HepG2 (cell line): ENCODE results near the gene NKAIN4. TPM values are rescaled to one million over a fixed set of nuclear protein-coding genes. Genes with fewer than 3 reads are reported as not detected.

Experiments
- ATAC-seq: fragments of 200-7000 bp; cut with Tn5 transposase; 3 replicates; pipeline ENCODE4 v1.9.1; 2020; ENCODE audit warnings: mild to moderate bottlenecking, moderate library complexity
- BruUV-seq: library from RNA; stranded (reverse); fragments of 400-500 nt; replicated peaks from 2 replicates; lab custom pipeline; 2021; lab: Mats Ljungman, UMichigan
- CTCF ChIA-PET: fragments of 300-600 bp; formaldehyde crosslinking; extraction: SDS; loops from one replicate; lab custom pipeline; 2021; ENCODE audit warnings: low total read pairs, inconsistent platforms, low intra/inter-chr PET ratio; lab: Yijun Ruan, JAX
- POLR2A ChIA-PET: fragments of 350-600 bp; sonication (Branson Sonifier 250); formaldehyde crosslinking; loops from one replicate; lab custom pipeline; 2020; ENCODE audit warnings: antibody characterized with exemption, inconsistent platforms; lab: Yijun Ruan, JAX
- DNase-seq: peaks from one replicate; pipeline ENCODE4 v3.0.0-alpha.2; 2015; ENCODE audit warnings: low spot score
- FAIRE-seq: peaks from 3 replicates; lab custom pipeline; 2011; peaks lifted over from hg19 to GRCh38; lab: Jason Lieb, UNC
- H2AFZ ChIP-seq: one replicate; pipeline ENCODE4 v1.6.1; 2011; ENCODE audit warnings: low read length, inconsistent platforms
- H3K27ac ChIP-seq: fragments of 300-600 bp; 3 replicates; pipeline ENCODE4 v1.8.0; 2011; ENCODE audit warnings: mixed run types, mild to moderate bottlenecking, mixed read lengths, low read length, inconsistent platforms; ENCODE audit not compliant: insufficient read depth; ENCODE audit errors: extremely low read length
- H3K27me3 ChIP-seq, 2 experiments: fragments of 200-600 bp in 1 of 2; 2 replicates in 1 of 2; 3 replicates in 1 of 2; pipeline versions ENCODE4 v1.6.0 to v1.8.0; 2011; ENCODE audit warnings: low read length in 2 of 2, mild to moderate bottlenecking in 2 of 2, moderate library complexity in 2 of 2, inconsistent platforms in 1 of 2; ENCODE audit not compliant: insufficient read depth in 2 of 2, control insufficient read depth in 1 of 2
- H3K36me3 ChIP-seq, 2 experiments: fragments of 200-600 bp in 1 of 2; replicated peaks in 1 of 2; 2 replicates in 1 of 2; 3 replicates in 1 of 2; pipeline versions ENCODE4 v1.5.1 to v1.8.0; 2011; ENCODE audit warnings: low read length in 2 of 2, inconsistent platforms in 1 of 2; ENCODE audit not compliant: insufficient read depth in 2 of 2, control insufficient read depth in 1 of 2
- H3K4me1 ChIP-seq: 2 replicates; pipeline ENCODE4 v1.5.1; 2012; ENCODE audit warnings: low read length, inconsistent platforms; ENCODE audit not compliant: insufficient read depth
- H3K4me2 ChIP-seq: 2 replicates; pipeline ENCODE4 v1.6.0; 2011; ENCODE audit warnings: low read depth, low read length, inconsistent platforms
- H3K4me3 ChIP-seq, 3 experiments: fragments of 200-600 bp in 1 of 3; sonication (generic), shearing (Covaris generic) in 1 of 3; replicated peaks in 1 of 3; 2 replicates each; pipeline ENCODE4 v1.5.1; 2011 to 2016; ENCODE audit warnings: low read length in 3 of 3, inconsistent platforms in 2 of 3, low read depth in 2 of 3, mild to moderate bottlenecking in 2 of 3, control low read depth in 1 of 3, mixed read lengths in 1 of 3; ENCODE audit not compliant: insufficient read depth in 1 of 3
- H3K79me2 ChIP-seq: one replicate; pipeline ENCODE4 v1.6.1; 2011; ENCODE audit warnings: low read length, inconsistent platforms; ENCODE audit not compliant: insufficient read depth
- H3K9ac ChIP-seq: 2 replicates; pipeline ENCODE4 v1.6.0; 2011; ENCODE audit warnings: mild to moderate bottlenecking, low read depth, low read length, inconsistent platforms; ENCODE audit not compliant: insufficient read depth
- H3K9me3 ChIP-seq: 2 replicates; pipeline ENCODE4 v1.5.1; 2012; ENCODE audit warnings: mild to moderate bottlenecking, low read length
- H4K20me1 ChIP-seq: 2 replicates; pipeline ENCODE4 v1.6.0; 2011; ENCODE audit warnings: inconsistent platforms, mild to moderate bottlenecking, low read length, moderate library complexity; ENCODE audit not compliant: insufficient read depth
- AGO2 ChIP-seq: fragments of 200-400 bp; formaldehyde crosslinking; optimal IDR thresholded peaks from 2 replicates; pipeline ENCODE3; 2017; ENCODE audit warnings: mild to moderate bottlenecking, low read depth, low read length, moderate library complexity
- CREM ChIP-seq, 2 experiments: sonication (generic) in 1 of 2; formaldehyde crosslinking in 1 of 2; IDR thresholded peaks; 2 replicates each; pipeline versions ENCODE4 v1.4.0 to v1.6.1; 2016 to 2020; ENCODE audit warnings: antibody characterized with exemption in 1 of 2, mild to moderate bottlenecking in 1 of 2, missing genetic modification reagents in 1 of 2
- FOSL2 ChIP-seq: sonication (generic); formaldehyde crosslinking; IDR thresholded peaks from 2 replicates; pipeline ENCODE4 v1.4.0; 2020; ENCODE audit warnings: missing genetic modification reagents
- GABPB1 ChIP-seq: IDR thresholded peaks from 2 replicates; pipeline ENCODE4 v1.6.1; 2016; ENCODE audit warnings: mild to moderate bottlenecking, missing genetic modification reagents, moderate library complexity, missing compliant biosample characterization
- GPN1 ChIP-seq: sonication (generic); formaldehyde crosslinking; IDR thresholded peaks from 2 replicates; pipeline ENCODE4 v1.5.1; 2020; ENCODE audit warnings: missing genetic modification reagents, borderline replicate concordance
- HNRNPLL ChIP-seq: fragments of 200-400 bp; formaldehyde crosslinking; IDR thresholded peaks from 2 replicates; pipeline ENCODE4 v1.6.1; 2017; ENCODE audit warnings: mild to moderate bottlenecking, low read depth, low read length; ENCODE audit not compliant: poor library complexity, severe bottlenecking
- HOXD1 ChIP-seq: sonication (generic); formaldehyde crosslinking; IDR thresholded peaks from 2 replicates; pipeline ENCODE4 v1.5.0; 2020; ENCODE audit warnings: missing genetic modification reagents
- MLLT10 ChIP-seq: sonication (generic); formaldehyde crosslinking; IDR thresholded peaks from 2 replicates; pipeline ENCODE4 v1.4.0; 2020; ENCODE audit warnings: missing genetic modification reagents
- NFYB ChIP-seq: sonication (generic); formaldehyde crosslinking; IDR thresholded peaks from 2 replicates; pipeline ENCODE4 v1.4.0; 2020; ENCODE audit warnings: missing genetic modification reagents
- SP2 ChIP-seq: sonication (generic); formaldehyde crosslinking; IDR thresholded peaks from 2 replicates; pipeline ENCODE4 v1.5.1; 2020; ENCODE audit warnings: mild to moderate bottlenecking, missing genetic modification reagents
- ZNF780A ChIP-seq: sonication (generic); formaldehyde crosslinking; IDR thresholded peaks from 2 replicates; pipeline ENCODE4 v1.8.0; 2022; ENCODE audit warnings: mild to moderate bottlenecking, missing genetic modification reagents, moderate library complexity
- ZNF792 ChIP-seq: IDR thresholded peaks from 2 replicates; pipeline ENCODE4 v1.6.1; 2016
- WGBS: methylation state at CpG from one replicate; pipeline ENCODE4 v1.1.6; 2017; ENCODE audit warnings: low lambda C conversion rate; 5-methylcytosine and 5-hydroxymethylcytosine counted together
- in situ Hi-C: cut with HindIII; loops from 2 replicates; pipeline ENCODE4 v1.10.0; 2017; ENCODE audit warnings: low pct_unique_long_range_greater_than_20kb; ENCODE audit not compliant: extremely low pct_ligation_motif_present
- intact Hi-C: fragments of 100-400 bp; cut with micrococcal nuclease; formaldehyde crosslinking; loops from one replicate; pipeline ENCODE4 v1.10.0; 2022; ENCODE audit not compliant: unreplicated experiment
- polyA plus RNA-seq, 8 experiments: library from polyadenylated mRNA; depleted of rRNA in 3 of 8; stranded (reverse) in 7 of 8; unstranded in 1 of 8; fragments of >200 nt; fragmentation: Illumina TruSeq in 4 of 8; extraction: Trizol in 4 of 8; gene quantifications; 2 replicates each; pipeline versions ENCODE4 v1.2.1 to v1.2.3, GENCODE V29; 2011 to 2016; ENCODE audit warnings: low read depth in 4 of 8, missing spikeins in 1 of 8, mixed read lengths in 1 of 8; ENCODE audit not compliant: insufficient read depth in 1 of 8
- total RNA-seq, 5 experiments: library from RNA; depleted of rRNA; stranded (reverse); fragments of >200 nt; fragmentation: Illumina TruSeq; extraction: Trizol; gene quantifications; 2 replicates each; pipeline ENCODE4 v1.2.3, GENCODE V29; 2016; ENCODE audit warnings: low read depth in 1 of 5
- TF ChIP-seq, protein P1 (sequence below): sonication (generic); formaldehyde crosslinking; IDR thresholded peaks from 2 replicates; pipeline ENCODE4; 2020; ENCODE audit warnings: missing genetic modification reagents, mild to moderate bottlenecking, borderline replicate concordance
- TF ChIP-seq, protein P2 (sequence below): sonication (generic); formaldehyde crosslinking; IDR thresholded peaks from 2 replicates; pipeline ENCODE4 v1.8.1; 2023; ENCODE audit warnings: mild to moderate bottlenecking, missing genetic modification reagents

Gene NKAIN4
- total and polyA plus RNA-seq, 2 of the 13 experiments (the other 11 are each of a cell fraction or from before 2014, with no cell fraction given): not detected

GRCh38 chr20:63284544-63284949 lies 30.3 kb upstream of the NKAIN4 start (continued):
- TF ChIP-seq ZNF792 (CRISPR knock-in tag) (no peak), HOXD1 (no peak), MLLT10 (no peak), GABPB1 (no peak; the same call in 1 of the 2 replicates), NFYB (CRISPR knock-in tag) (no peak), ZNF780A (CRISPR knock-in tag) (no peak), GPN1 (CRISPR knock-in tag) (no peak), CREM (IDR thresholded peaks at IDR 0.05) (no peak), CREM (CRISPR knock-in tag; IDR thresholded peaks at IDR 0.05) (no peak)
- TF ChIP-seq, protein P1, sequence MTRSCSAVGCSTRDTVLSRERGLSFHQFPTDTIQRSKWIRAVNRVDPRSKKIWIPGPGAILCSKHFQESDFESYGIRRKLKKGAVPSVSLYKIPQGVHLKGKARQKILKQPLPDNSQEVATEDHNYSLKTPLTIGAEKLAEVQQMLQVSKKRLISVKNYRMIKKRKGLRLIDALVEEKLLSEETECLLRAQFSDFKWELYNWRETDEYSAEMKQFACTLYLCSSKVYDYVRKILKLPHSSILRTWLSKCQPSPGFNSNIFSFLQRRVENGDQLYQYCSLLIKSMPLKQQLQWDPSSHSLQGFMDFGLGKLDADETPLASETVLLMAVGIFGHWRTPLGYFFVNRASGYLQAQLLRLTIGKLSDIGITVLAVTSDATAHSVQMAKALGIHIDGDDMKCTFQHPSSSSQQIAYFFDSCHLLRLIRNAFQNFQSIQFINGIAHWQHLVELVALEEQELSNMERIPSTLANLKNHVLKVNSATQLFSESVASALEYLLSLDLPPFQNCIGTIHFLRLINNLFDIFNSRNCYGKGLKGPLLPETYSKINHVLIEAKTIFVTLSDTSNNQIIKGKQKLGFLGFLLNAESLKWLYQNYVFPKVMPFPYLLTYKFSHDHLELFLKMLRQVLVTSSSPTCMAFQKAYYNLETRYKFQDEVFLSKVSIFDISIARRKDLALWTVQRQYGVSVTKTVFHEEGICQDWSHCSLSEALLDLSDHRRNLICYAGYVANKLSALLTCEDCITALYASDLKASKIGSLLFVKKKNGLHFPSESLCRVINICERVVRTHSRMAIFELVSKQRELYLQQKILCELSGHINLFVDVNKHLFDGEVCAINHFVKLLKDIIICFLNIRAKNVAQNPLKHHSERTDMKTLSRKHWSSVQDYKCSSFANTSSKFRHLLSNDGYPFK (CRISPR knock-in tag): no peak
- TF ChIP-seq, protein P2, sequence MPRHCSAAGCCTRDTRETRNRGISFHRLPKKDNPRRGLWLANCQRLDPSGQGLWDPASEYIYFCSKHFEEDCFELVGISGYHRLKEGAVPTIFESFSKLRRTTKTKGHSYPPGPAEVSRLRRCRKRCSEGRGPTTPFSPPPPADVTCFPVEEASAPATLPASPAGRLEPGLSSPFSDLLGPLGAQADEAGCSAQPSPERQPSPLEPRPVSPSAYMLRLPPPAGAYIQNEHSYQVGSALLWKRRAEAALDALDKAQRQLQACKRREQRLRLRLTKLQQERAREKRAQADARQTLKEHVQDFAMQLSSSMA (CRISPR knock-in tag): no peak

DNA sequence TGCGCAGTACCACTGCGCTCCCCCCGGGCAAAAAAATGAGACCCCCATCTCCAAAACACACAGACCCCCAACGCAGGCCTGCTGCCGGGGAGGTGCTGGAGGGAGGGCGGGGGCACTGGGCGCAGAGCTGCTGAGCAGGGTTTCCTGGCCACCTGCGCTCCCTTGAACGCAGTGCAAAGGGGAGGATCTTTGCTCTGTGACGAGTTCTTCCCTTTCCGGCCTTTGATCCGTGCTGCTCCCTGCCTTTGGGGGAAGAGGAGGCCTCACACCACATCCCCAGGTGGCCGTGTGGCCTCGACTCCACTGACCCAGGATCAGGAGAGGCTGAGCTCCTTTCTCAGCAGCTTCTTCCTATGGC lies 29.8 kb upstream of the NKAIN4 start:
- ChIA-PET CTCF (no interaction called here), POLR2A (interaction anchor here (1.1 to 1.5 kb wide), 2 partner anchors 11 to 12 kb away, joined by 4 read pairs; partner anchors contain the start of gene ARFGAP1)
- no peaks in the 10 kb centered on the region for H3K27me3 ChIP-seq
- no peak overlapping the region for H3K27ac ChIP-seq
- H3K4me3 ChIP-seq: no peak overlapping the region
- H3K9me3 ChIP-seq: no peaks in the 10 kb centered on the region
- in situ Hi-C loops (no loop called here), intact Hi-C loops (no loop called here)
- 95% methylated on average over 14 of the region's 14 CpGs for whole genome bisulfite sequencing
- H3K4me2 ChIP-seq: no peak overlapping the region
- peaks cover 45 to 76% of the 10 kb centered on the region in 2 experiments for H3K36me3 ChIP-seq
- FAIRE-seq: no peak
- no peak overlapping the region for H3K9ac ChIP-seq
- no TSS peak for BruUV-seq
- no peak overlapping the region for H2AFZ ChIP-seq
- no peak for ATAC-seq
- no peaks in the 10 kb centered on the region for H3K4me1 ChIP-seq
- no peaks in the 10 kb centered on the region for H3K79me2 ChIP-seq
- no peak for DNase-seq
- peaks cover 7% of the 10 kb centered on the region; the same call in 1 of the 2 replicates for H4K20me1 ChIP-seq
- peak; percentile 12 for TF ChIP-seq AGO2
- TF ChIP-seq HNRNPLL: peak; percentile 11
- no peak for TF ChIP-seq FOSL2 (CRISPR knock-in tag)
- 0 out of 2 replicates have a peak, but pooled peaks have one; percentile 15 for TF ChIP-seq SP2
